ENCODE results near the gene ABLIM2.

Gene ABLIM2

DNA sequence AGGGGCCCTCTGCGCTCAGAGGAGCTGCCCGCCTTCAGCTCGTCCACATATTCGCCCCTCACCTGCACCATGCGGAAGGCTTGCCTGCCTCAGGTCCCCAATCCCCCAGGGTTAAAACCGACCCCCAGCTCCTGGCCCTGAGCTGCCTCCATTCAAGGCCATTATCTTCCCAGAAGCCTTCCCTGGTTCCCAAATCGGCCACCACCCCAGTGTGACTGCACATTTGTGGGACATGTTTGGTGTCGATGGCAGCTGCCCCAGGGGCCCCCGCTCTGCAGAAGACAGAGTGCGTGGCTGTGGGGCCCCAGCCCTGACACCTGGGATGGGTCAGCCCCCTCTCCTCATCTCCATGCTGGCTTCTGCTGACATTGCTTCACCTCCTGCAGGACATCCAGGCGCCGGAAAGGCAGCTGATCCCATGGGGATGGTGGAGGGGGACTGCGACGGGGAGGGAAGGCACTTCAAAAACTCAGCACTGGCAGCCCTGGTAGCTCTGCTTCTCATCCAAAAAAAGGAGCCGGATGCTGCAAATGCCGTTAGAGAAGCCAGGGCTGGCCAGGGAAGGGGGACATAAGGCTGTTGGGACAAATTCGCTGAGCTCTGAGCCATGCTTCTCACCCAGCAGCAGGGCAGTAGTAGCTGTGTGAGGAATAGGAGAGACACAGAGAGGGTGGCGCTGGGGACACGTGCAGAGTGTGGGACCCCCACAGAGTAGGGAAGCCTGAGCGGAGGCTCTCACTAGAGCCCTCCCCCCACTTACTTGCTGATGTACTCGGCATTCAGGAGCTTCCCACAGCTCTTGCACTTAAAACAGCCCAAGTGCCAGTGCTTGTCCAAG lies 78.5 kb downstream of the ABLIM2 start:
- TF ChIP-seq, protein P1, sequence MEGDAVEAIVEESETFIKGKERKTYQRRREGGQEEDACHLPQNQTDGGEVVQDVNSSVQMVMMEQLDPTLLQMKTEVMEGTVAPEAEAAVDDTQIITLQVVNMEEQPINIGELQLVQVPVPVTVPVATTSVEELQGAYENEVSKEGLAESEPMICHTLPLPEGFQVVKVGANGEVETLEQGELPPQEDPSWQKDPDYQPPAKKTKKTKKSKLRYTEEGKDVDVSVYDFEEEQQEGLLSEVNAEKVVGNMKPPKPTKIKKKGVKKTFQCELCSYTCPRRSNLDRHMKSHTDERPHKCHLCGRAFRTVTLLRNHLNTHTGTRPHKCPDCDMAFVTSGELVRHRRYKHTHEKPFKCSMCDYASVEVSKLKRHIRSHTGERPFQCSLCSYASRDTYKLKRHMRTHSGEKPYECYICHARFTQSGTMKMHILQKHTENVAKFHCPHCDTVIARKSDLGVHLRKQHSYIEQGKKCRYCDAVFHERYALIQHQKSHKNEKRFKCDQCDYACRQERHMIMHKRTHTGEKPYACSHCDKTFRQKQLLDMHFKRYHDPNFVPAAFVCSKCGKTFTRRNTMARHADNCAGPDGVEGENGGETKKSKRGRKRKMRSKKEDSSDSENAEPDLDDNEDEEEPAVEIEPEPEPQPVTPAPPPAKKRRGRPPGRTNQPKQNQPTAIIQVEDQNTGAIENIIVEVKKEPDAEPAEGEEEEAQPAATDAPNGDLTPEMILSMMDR (IDR thresholded peaks at IDR 0.05): no peak
- Mint-ChIP-seq H3K36me3 (ENCODE audit: low read depth) (no peaks in the 10 kb centered on the region), H3K27ac (peak overlapping the region; percentile 64), H3K27me3 (ENCODE audit: low read depth, poor library complexity) (peaks cover 3% of the 10 kb centered on the region), H3K4me3 (peak overlapping the region; percentile 52), H3K9me3 (no peaks in the 10 kb centered on the region), H3K4me1 (peaks cover 33% of the 10 kb centered on the region)
- no peak for DNase-seq

DNA sequence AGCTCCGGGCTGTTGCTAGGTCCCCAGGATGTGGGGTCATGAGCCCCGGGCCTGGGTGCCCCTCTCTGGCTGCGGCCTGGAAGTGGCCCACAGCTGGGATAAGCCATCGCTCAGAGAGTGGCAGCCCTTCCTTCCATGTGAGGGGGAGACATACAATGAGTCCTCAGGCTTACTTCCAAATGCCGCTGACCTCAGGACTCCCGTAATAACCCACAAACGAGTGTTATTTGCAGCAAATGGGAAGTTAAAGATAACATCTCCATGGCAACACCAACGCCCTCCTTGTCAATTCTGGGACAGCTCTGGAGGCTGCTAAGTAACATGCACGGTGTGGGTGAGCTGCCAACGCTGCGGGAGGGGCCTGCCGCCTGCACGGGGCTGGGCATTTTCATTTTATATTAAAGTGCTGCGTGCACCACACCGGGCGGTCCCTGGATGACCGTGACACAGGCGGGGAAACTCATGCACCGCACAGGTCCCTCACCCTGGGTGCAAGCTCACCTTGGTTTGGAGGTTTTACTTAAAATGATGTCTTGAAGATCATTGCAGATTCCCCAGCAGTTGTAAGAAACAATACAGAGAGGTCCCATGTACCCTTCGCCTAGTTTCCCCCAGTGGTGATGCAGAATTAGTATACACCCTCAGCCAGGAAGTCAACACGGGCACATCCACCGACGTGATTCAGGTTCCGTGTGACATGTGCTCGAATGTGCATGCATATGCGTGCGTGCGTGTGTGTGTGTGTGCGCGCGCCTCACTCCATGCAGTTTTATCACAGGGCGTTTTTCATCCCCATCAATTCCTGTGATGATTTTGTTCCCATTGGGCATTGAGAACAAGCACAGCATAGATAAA lies 79.4 kb downstream of the ABLIM2 start:
- H3K4me3 Mint-ChIP-seq: no peak overlapping the region
- H3K27me3 Mint-ChIP-seq (ENCODE audit: low read depth, poor library complexity): peaks cover 3% of the 10 kb centered on the region
- no peak for DNase-seq

DNA sequence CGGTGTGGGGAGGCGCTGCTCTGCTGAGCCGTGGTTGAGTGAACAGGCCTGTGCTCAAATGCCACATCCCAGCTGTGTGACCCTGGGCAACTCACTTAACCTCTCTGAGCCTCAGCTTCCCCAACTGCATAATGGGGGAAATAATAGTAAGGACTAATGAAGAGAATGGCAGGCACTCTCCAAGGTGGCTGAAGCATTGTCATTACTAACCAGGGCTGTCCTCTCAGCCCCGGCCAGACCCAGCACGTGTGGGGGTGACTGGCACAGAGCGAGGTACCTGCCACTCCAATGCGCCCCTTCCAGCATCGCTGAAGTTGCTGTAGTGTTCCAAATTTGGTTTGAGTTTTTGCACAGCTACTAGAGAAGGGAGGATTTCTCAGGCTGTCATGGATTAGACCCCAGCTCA lies 80.0 kb downstream of the ABLIM2 start:
- no peak for DNase-seq
- TF ChIP-seq, protein P1 (IDR thresholded peaks at IDR 0.05): no peak
- H3K36me3 Mint-ChIP-seq (ENCODE audit: low read depth): no peaks in the 10 kb centered on the region

More for the DNA sequence above, 79.4 kb downstream of the ABLIM2 start:
- H3K4me1 Mint-ChIP-seq: peaks cover 33% of the 10 kb centered on the region
- TF ChIP-seq, protein P1 (IDR thresholded peaks at IDR 0.05): no peak
- H3K9me3 Mint-ChIP-seq: no peaks in the 10 kb centered on the region
- no peaks in the 10 kb centered on the region for H3K36me3 Mint-ChIP-seq (ENCODE audit: low read depth)
- peak overlapping the region; percentile 51 for H3K27ac Mint-ChIP-seq

DNA sequence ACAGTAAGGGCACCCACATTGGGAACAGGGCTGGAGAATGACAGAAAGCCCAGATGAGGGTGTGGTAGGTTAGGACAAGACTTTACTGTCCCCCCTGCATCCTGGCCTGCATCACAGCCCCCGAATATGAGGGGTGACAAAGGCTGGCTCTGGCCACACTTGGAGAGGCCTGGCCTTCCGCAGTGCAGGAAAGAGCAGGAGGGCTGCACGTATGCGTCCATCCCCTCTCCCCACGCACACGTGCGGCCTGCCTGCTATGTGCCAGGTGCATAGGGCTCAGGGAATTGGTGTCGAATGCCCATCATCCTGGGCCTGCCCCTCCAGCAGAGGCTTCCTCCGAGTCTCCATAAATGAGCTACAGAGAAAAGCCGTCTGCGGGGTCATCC lies 80.5 kb downstream of the ABLIM2 start:
- TF ChIP-seq, protein P1 (IDR thresholded peaks at IDR 0.05): no peak
- Mint-ChIP-seq H3K4me1 (peaks cover 39% of the 10 kb centered on the region), H3K36me3 (ENCODE audit: low read depth) (no peaks in the 10 kb centered on the region), H3K27me3 (ENCODE audit: low read depth, poor library complexity) (no peaks in the 10 kb centered on the region), H3K27ac (no peak overlapping the region), H3K4me3 (no peak overlapping the region), H3K9me3 (no peaks in the 10 kb centered on the region)
- DNase-seq: no peak

More for the DNA sequence above, 80.0 kb downstream of the ABLIM2 start:
- Mint-ChIP-seq H3K27me3 (ENCODE audit: low read depth, poor library complexity) (peaks cover 3% of the 10 kb centered on the region), H3K4me1 (peaks cover 33% of the 10 kb centered on the region), H3K27ac (no peak overlapping the region), H3K9me3 (no peaks in the 10 kb centered on the region), H3K4me3 (no peak overlapping the region)

DNA sequence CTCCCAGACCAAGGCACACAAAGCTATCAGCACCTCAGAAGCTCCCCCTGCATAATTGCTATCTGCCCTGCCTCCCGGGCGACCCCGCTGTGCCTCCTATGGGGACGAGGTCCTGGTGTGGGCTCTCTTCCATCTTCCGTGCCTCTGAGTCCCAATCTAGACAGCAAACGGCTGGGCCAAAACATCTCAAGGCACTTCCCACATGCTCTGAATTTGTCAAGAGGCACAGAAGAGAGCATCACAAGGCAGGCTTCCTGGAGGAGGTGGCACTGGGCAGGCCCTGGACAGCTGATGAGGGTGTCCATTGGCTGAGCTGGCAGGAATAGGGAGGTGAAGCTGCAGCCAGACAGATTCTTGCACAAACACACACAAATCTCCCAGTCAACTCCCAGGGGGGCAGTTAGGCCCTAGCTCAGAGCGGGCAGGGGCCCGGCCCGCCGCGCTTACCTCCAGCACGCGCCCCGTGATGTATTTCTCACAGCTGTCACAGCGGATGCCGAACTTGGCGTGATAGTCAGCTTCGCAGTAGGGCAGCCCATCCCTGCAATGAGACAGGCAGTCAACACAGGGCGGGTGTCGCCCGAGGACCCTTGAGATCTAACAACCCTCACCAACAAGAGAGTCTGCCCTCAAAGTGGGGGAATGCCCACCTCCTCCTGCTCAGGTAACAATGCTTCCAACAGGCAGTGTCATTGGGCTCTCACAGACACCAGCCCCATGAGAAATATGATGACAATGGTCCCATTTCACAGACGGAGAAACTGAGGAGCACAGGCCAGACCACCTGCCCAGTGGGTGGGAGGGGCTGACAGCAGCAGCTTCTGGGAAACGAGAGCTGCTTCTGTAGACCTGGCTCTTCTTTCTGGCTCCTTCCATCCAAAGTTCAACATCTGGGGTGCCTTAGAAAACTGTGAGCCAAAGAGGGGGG lies 81.2 kb downstream of the ABLIM2 start:
- peak; percentile 53 for DNase-seq
- no peaks in the 10 kb centered on the region for H3K27me3 Mint-ChIP-seq (ENCODE audit: low read depth, poor library complexity)

More for the DNA sequence above, 81.2 kb downstream of the ABLIM2 start:
- Mint-ChIP-seq H3K36me3 (ENCODE audit: low read depth) (no peaks in the 10 kb centered on the region), H3K27ac (no peak overlapping the region), H3K4me1 (peaks cover 45% of the 10 kb centered on the region), H3K9me3 (no peaks in the 10 kb centered on the region), H3K4me3 (no peak overlapping the region)
- TF ChIP-seq, protein P1 (IDR thresholded peaks at IDR 0.05): no peak
